HepG2 (cell line): Measurements from ENCODE around the gene GCM1. TPM values are rescaled to one million over a fixed set of nuclear protein-coding genes. Genes with fewer than 3 reads are reported as not detected.

Experiments
- ATAC-seq: fragments of 200-7000 bp; cut with Tn5 transposase; 3 replicates; pipeline ENCODE4 v1.9.1; 2020; ENCODE audit warnings: mild to moderate bottlenecking, moderate library complexity
- BruUV-seq: library from RNA; stranded (reverse); fragments of 400-500 nt; replicated peaks from 2 replicates; lab custom pipeline; 2021; lab: Mats Ljungman, UMichigan
- CTCF ChIA-PET: fragments of 300-600 bp; formaldehyde crosslinking; extraction: SDS; loops from one replicate; lab custom pipeline; 2021; ENCODE audit warnings: low total read pairs, inconsistent platforms, low intra/inter-chr PET ratio; lab: Yijun Ruan, JAX
- POLR2A ChIA-PET: fragments of 350-600 bp; sonication (Branson Sonifier 250); formaldehyde crosslinking; loops from one replicate; lab custom pipeline; 2020; ENCODE audit warnings: antibody characterized with exemption, inconsistent platforms; lab: Yijun Ruan, JAX
- DNase-seq: peaks from one replicate; pipeline ENCODE4 v3.0.0-alpha.2; 2015; ENCODE audit warnings: low spot score
- FAIRE-seq: peaks from 3 replicates; lab custom pipeline; 2011; peaks lifted over from hg19 to GRCh38; lab: Jason Lieb, UNC
- H2AFZ ChIP-seq: one replicate; pipeline ENCODE4 v1.6.1; 2011; ENCODE audit warnings: low read length, inconsistent platforms
- H3K27ac ChIP-seq: fragments of 300-600 bp; 3 replicates; pipeline ENCODE4 v1.8.0; 2011; ENCODE audit warnings: mixed run types, mild to moderate bottlenecking, mixed read lengths, low read length, inconsistent platforms; ENCODE audit not compliant: insufficient read depth; ENCODE audit errors: extremely low read length
- H3K27me3 ChIP-seq, 2 experiments: fragments of 200-600 bp in 1 of 2; 2 replicates in 1 of 2; 3 replicates in 1 of 2; pipeline versions ENCODE4 v1.6.0 to v1.8.0; 2011; ENCODE audit warnings: low read length in 2 of 2, mild to moderate bottlenecking in 2 of 2, moderate library complexity in 2 of 2, inconsistent platforms in 1 of 2; ENCODE audit not compliant: insufficient read depth in 2 of 2, control insufficient read depth in 1 of 2
- H3K36me3 ChIP-seq, 2 experiments: fragments of 200-600 bp in 1 of 2; replicated peaks in 1 of 2; 2 replicates in 1 of 2; 3 replicates in 1 of 2; pipeline versions ENCODE4 v1.5.1 to v1.8.0; 2011; ENCODE audit warnings: low read length in 2 of 2, inconsistent platforms in 1 of 2; ENCODE audit not compliant: insufficient read depth in 2 of 2, control insufficient read depth in 1 of 2
- H3K4me1 ChIP-seq: 2 replicates; pipeline ENCODE4 v1.5.1; 2012; ENCODE audit warnings: low read length, inconsistent platforms; ENCODE audit not compliant: insufficient read depth
- H3K4me2 ChIP-seq: 2 replicates; pipeline ENCODE4 v1.6.0; 2011; ENCODE audit warnings: low read depth, low read length, inconsistent platforms
- H3K4me3 ChIP-seq, 3 experiments: fragments of 200-600 bp in 1 of 3; sonication (generic), shearing (Covaris generic) in 1 of 3; replicated peaks in 1 of 3; 2 replicates each; pipeline ENCODE4 v1.5.1; 2011 to 2016; ENCODE audit warnings: low read length in 3 of 3, inconsistent platforms in 2 of 3, low read depth in 2 of 3, mild to moderate bottlenecking in 2 of 3, control low read depth in 1 of 3, mixed read lengths in 1 of 3; ENCODE audit not compliant: insufficient read depth in 1 of 3
- H3K79me2 ChIP-seq: one replicate; pipeline ENCODE4 v1.6.1; 2011; ENCODE audit warnings: low read length, inconsistent platforms; ENCODE audit not compliant: insufficient read depth
- H3K9ac ChIP-seq: 2 replicates; pipeline ENCODE4 v1.6.0; 2011; ENCODE audit warnings: mild to moderate bottlenecking, low read depth, low read length, inconsistent platforms; ENCODE audit not compliant: insufficient read depth
- H3K9me3 ChIP-seq: 2 replicates; pipeline ENCODE4 v1.5.1; 2012; ENCODE audit warnings: mild to moderate bottlenecking, low read length
- H4K20me1 ChIP-seq: 2 replicates; pipeline ENCODE4 v1.6.0; 2011; ENCODE audit warnings: inconsistent platforms, mild to moderate bottlenecking, low read length, moderate library complexity; ENCODE audit not compliant: insufficient read depth
- ETV5 ChIP-seq: IDR thresholded peaks from 2 replicates; pipeline ENCODE4 v1.6.1; 2018; ENCODE audit warnings: missing biosample characterization, missing genetic modification reagents, inconsistent platforms, borderline replicate concordance
- FOSL2 ChIP-seq: sonication (generic); formaldehyde crosslinking; IDR thresholded peaks from 2 replicates; pipeline ENCODE4 v1.4.0; 2020; ENCODE audit warnings: missing genetic modification reagents
- MAFG ChIP-seq: sonication (generic); formaldehyde crosslinking; IDR thresholded peaks from 2 replicates; pipeline ENCODE4 v1.5.1; 2020; ENCODE audit warnings: mild to moderate bottlenecking, missing genetic modification reagents
- MIER3 ChIP-seq: IDR thresholded peaks from 2 replicates; pipeline ENCODE4 v1.6.1; 2016; ENCODE audit warnings: missing compliant biosample characterization, borderline replicate concordance
- NONO ChIP-seq, 2 experiments: fragments of 450-650 bp in 1 of 2; sonication (generic) in 1 of 2; formaldehyde crosslinking in 1 of 2; IDR thresholded peaks in 1 of 2; conservative IDR thresholded peaks in 1 of 2; 2 replicates each; pipeline versions ENCODE4 v1.6.1 to v1.8.0; 2017 to 2022; ENCODE audit warnings: mild to moderate bottlenecking in 1 of 2, missing genetic modification reagents in 1 of 2, moderate library complexity in 1 of 2
- PBX3 ChIP-seq: sonication (generic); formaldehyde crosslinking; IDR thresholded peaks from 2 replicates; pipeline ENCODE4 v1.8.1; 2023; ENCODE audit warnings: missing genetic modification reagents, inconsistent platforms, borderline replicate concordance
- PHF8 ChIP-seq: sonication (generic); formaldehyde crosslinking; IDR thresholded peaks from 2 replicates; pipeline ENCODE4 v1.5.0; 2020; ENCODE audit warnings: missing genetic modification reagents
- RAD51 ChIP-seq: fragments of 450-650 bp; IDR thresholded peaks from 2 replicates; pipeline ENCODE4 v1.6.1; 2016; ENCODE audit warnings: borderline replicate concordance
- RARA ChIP-seq: IDR thresholded peaks from 2 replicates; pipeline ENCODE4 v1.6.1; 2016; ENCODE audit warnings: missing genetic modification reagents, missing compliant biosample characterization
- REXO4 ChIP-seq: sonication (generic); formaldehyde crosslinking; IDR thresholded peaks from 2 replicates; pipeline ENCODE4 v1.8.0; 2022; ENCODE audit warnings: missing genetic modification reagents, mild to moderate bottlenecking, borderline replicate concordance
- XBP1 ChIP-seq: sonication (generic); formaldehyde crosslinking; IDR thresholded peaks from 2 replicates; pipeline ENCODE4 v1.5.0; 2020; ENCODE audit warnings: missing genetic modification reagents
- ZC3H4 ChIP-seq: sonication (generic); formaldehyde crosslinking; IDR thresholded peaks from 2 replicates; pipeline ENCODE4 v1.4.0; 2020; ENCODE audit warnings: missing genetic modification reagents, borderline replicate concordance
- ZMYM3 ChIP-seq: sonication (generic); formaldehyde crosslinking; IDR thresholded peaks from 2 replicates; pipeline ENCODE4 v1.5.1; 2020; ENCODE audit warnings: mild to moderate bottlenecking, missing genetic modification reagents
- ZNF263 ChIP-seq: sonication (generic); formaldehyde crosslinking; IDR thresholded peaks from 2 replicates; pipeline ENCODE4 v1.4.0; 2020; ENCODE audit warnings: missing genetic modification reagents
- ZNF383 ChIP-seq: sonication (generic); formaldehyde crosslinking; IDR thresholded peaks from 2 replicates; pipeline ENCODE4 v1.4.0; 2020; ENCODE audit warnings: missing genetic modification reagents, mild to moderate bottlenecking, borderline replicate concordance
- ZNF572 ChIP-seq: sonication (generic); formaldehyde crosslinking; IDR thresholded peaks from 2 replicates; pipeline ENCODE4 v1.5.1; 2020; ENCODE audit warnings: mild to moderate bottlenecking, missing genetic modification reagents
- ZNF672 ChIP-seq: sonication (generic); formaldehyde crosslinking; IDR thresholded peaks from 2 replicates; pipeline ENCODE4 v1.8.1; 2022; ENCODE audit warnings: missing genetic modification reagents
- ZSCAN12 ChIP-seq: sonication (generic); formaldehyde crosslinking; IDR thresholded peaks from 2 replicates; pipeline ENCODE4 v1.9.0; 2021; ENCODE audit warnings: mild to moderate bottlenecking, missing genetic modification reagents
- in situ Hi-C: cut with HindIII; loops from 2 replicates; pipeline ENCODE4 v1.10.0; 2017; ENCODE audit warnings: low pct_unique_long_range_greater_than_20kb; ENCODE audit not compliant: extremely low pct_ligation_motif_present
- intact Hi-C: fragments of 100-400 bp; cut with micrococcal nuclease; formaldehyde crosslinking; loops from one replicate; pipeline ENCODE4 v1.10.0; 2022; ENCODE audit not compliant: unreplicated experiment
- polyA plus RNA-seq, 8 experiments: library from polyadenylated mRNA; depleted of rRNA in 3 of 8; stranded (reverse) in 7 of 8; unstranded in 1 of 8; fragments of >200 nt; fragmentation: Illumina TruSeq in 4 of 8; extraction: Trizol in 4 of 8; gene quantifications; 2 replicates each; pipeline versions ENCODE4 v1.2.1 to v1.2.3, GENCODE V29; 2011 to 2016; ENCODE audit warnings: low read depth in 4 of 8, missing spikeins in 1 of 8, mixed read lengths in 1 of 8; ENCODE audit not compliant: insufficient read depth in 1 of 8
- total RNA-seq, 5 experiments: library from RNA; depleted of rRNA; stranded (reverse); fragments of >200 nt; fragmentation: Illumina TruSeq; extraction: Trizol; gene quantifications; 2 replicates each; pipeline ENCODE4 v1.2.3, GENCODE V29; 2016; ENCODE audit warnings: low read depth in 1 of 5
- TF ChIP-seq, protein P1 (sequence below): sonication (generic); formaldehyde crosslinking; IDR thresholded peaks from 2 replicates; pipeline ENCODE4 v1.5.1; 2020; ENCODE audit warnings: missing genetic modification reagents, mild to moderate bottlenecking, borderline replicate concordance
- TF ChIP-seq, protein P2 (sequence below): sonication (generic); IDR thresholded peaks from 2 replicates; pipeline ENCODE4 v1.6.1; 2016; ENCODE audit warnings: low read depth, borderline replicate concordance
- TF ChIP-seq, protein P3 (sequence below): sonication (generic); formaldehyde crosslinking; IDR thresholded peaks from 2 replicates; pipeline ENCODE4 v1.4.0; 2020; ENCODE audit warnings: mild to moderate bottlenecking, missing genetic modification reagents

GCM1 gene
- total and polyA plus RNA-seq, 2 of the 13 experiments (the other 11 are each of a cell fraction or from before 2014, with no cell fraction given): 0.04 to 0.13 TPM

DNA sequence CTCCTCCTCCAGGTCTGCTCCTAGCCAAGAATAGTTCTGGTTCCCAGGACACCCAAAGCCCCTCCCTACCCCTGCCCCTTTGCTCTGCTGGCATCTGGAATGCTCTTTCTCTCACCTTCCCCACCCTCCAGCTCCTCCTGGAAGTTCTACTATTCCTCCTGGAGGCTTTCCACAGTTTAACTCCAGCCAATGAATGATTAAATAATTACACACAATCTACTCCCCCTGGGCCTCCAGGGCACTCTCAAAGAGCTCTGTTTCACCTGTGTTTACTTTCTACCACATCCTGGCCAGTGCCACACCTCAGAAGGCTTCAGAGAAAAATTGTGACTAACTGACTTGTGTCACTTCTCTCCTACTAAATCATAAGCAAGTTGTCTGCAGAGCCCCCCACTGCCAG is 36.2 kb downstream of the GCM1 start:
- BruUV-seq: no TSS peak
- H3K27ac ChIP-seq: no peak overlapping the region
- in situ Hi-C loops: no loop called here
- intact Hi-C loops: loop anchor here (10.0 kb wide), 1 partner anchor 192 kb away; no protein-coding TSS in a partner anchor
- no peak overlapping the region for H3K9ac ChIP-seq
- no peak overlapping the region for H3K4me3 ChIP-seq
- no peaks in the 10 kb centered on the region for H3K27me3 ChIP-seq
- no peak overlapping the region for H2AFZ ChIP-seq
- ChIA-PET CTCF (no interaction called here), POLR2A (interaction anchor here (0.8 to 2.4 kb wide), 3 partner anchors 22 to 117 kb away, joined by 3 to 13 read pairs (median 4); partner anchors contain the start of gene GSTA4)
- H4K20me1 ChIP-seq: no peaks in the 10 kb centered on the region
- FAIRE-seq (no peak), DNase-seq (peak; percentile 85), ATAC-seq (peak; percentile 77)
- peaks cover 9% of the 10 kb centered on the region; the same call in 1 of the 2 replicates for H3K9me3 ChIP-seq
- H3K79me2 ChIP-seq: no peaks in the 10 kb centered on the region
- no peaks in the 10 kb centered on the region for H3K36me3 ChIP-seq
- peak overlapping the region; percentile 52 for H3K4me2 ChIP-seq
- H3K4me1 ChIP-seq: peaks cover 63% of the 10 kb centered on the region
- TF ChIP-seq ZNF672 (CRISPR knock-in tag) (no peak), REXO4 (CRISPR knock-in tag) (no peak), FOSL2 (peak; percentile 49), XBP1 (CRISPR knock-in tag) (no peak), ETV5 (CRISPR knock-in tag) (peak; percentile 77), MIER3 (CRISPR knock-in tag) (no peak), RARA (CRISPR knock-in tag) (peak; percentile 41), RAD51 (no peak), PHF8 (no peak), ZMYM3 (no peak), ZNF572 (CRISPR knock-in tag) (no peak), ZNF263 (CRISPR knock-in tag) (no peak), MAFG (CRISPR knock-in tag) (no peak), ZNF383 (CRISPR knock-in tag) (no peak), PBX3 (no peak), ZC3H4 (no peak), NONO (IDR thresholded peaks at IDR 0.05) (no peak), NONO (CRISPR knock-in tag; conservative IDR thresholded peaks at IDR 0.05) (no peak), ZSCAN12 (CRISPR knock-in tag) (no peak)
- TF ChIP-seq, protein P1, sequence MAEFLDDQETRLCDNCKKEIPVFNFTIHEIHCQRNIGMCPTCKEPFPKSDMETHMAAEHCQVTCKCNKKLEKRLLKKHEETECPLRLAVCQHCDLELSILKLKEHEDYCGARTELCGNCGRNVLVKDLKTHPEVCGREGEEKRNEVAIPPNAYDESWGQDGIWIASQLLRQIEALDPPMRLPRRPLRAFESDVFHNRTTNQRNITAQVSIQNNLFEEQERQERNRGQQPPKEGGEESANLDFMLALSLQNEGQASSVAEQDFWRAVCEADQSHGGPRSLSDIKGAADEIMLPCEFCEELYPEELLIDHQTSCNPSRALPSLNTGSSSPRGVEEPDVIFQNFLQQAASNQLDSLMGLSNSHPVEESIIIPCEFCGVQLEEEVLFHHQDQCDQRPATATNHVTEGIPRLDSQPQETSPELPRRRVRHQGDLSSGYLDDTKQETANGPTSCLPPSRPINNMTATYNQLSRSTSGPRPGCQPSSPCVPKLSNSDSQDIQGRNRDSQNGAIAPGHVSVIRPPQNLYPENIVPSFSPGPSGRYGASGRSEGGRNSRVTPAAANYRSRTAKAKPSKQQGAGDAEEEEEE: no peak
- TF ChIP-seq, protein P2, sequence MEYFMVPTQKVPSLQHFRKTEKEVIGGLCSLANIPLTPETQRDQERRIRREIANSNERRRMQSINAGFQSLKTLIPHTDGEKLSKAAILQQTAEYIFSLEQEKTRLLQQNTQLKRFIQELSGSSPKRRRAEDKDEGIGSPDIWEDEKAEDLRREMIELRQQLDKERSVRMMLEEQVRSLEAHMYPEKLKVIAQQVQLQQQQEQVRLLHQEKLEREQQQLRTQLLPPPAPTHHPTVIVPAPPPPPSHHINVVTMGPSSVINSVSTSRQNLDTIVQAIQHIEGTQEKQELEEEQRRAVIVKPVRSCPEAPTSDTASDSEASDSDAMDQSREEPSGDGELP: peak; percentile 83
- TF ChIP-seq, protein P3, sequence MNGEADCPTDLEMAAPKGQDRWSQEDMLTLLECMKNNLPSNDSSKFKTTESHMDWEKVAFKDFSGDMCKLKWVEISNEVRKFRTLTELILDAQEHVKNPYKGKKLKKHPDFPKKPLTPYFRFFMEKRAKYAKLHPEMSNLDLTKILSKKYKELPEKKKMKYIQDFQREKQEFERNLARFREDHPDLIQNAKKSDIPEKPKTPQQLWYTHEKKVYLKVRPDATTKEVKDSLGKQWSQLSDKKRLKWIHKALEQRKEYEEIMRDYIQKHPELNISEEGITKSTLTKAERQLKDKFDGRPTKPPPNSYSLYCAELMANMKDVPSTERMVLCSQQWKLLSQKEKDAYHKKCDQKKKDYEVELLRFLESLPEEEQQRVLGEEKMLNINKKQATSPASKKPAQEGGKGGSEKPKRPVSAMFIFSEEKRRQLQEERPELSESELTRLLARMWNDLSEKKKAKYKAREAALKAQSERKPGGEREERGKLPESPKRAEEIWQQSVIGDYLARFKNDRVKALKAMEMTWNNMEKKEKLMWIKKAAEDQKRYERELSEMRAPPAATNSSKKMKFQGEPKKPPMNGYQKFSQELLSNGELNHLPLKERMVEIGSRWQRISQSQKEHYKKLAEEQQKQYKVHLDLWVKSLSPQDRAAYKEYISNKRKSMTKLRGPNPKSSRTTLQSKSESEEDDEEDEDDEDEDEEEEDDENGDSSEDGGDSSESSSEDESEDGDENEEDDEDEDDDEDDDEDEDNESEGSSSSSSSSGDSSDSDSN (CRISPR knock-in tag): no peak
